GM12892 (cell line): ENCODE measurements around the gene INTS3.

Experiments used
- POLR2A ChIP-seq: IDR thresholded peaks from 2 replicates; pipeline ENCODE4 v1.6.1; 2011; ENCODE audit warnings: low read depth, low read length, control low read depth
- POLR2AphosphoS5 ChIP-seq: IDR thresholded peaks from 2 replicates; pipeline ENCODE4 v1.6.1; 2011; ENCODE audit warnings: low read depth, low read length, control low read depth
- TAF1 ChIP-seq: IDR thresholded peaks from 2 replicates; pipeline ENCODE4 v1.6.1; 2011; ENCODE audit warnings: low read depth, mild to moderate bottlenecking, control low read depth, low read length, borderline replicate concordance

DNA sequence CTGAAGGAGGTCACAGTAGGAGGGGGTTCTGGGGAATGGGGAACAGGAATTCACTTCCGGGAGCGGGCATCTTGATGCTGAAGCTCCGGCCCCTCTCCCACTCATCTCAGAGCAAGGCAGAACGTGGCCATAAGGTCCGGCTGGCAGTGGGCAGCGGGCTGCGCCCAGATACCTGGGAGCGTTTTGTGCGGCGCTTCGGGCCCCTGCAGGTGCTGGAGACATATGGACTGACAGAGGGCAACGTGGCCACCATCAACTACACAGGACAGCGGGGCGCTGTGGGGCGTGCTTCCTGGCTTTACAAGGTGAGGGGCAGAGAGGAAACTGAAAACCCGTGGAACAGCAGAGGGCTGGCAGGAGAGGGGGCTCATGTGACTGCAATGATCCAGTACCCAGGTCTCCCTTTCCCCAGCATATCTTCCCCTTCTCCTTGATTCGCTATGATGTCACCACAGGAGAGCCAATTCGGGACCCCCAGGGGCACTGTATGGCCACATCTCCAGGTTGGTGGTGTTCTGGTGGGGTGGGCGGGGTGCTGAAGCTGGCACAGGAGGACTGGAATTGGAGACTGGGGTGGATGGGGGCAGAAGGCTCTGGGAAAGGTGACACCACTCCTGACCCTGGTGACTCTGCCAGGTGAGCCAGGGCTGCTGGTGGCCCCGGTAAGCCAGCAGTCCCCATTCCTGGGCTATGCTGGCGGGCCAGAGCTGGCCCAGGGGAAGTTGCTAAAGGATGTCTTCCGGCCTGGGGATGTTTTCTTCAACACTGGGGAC, 50.4 kb downstream of the INTS3 start:
- TF ChIP-seq POLR2A (no peak), POLR2AphosphoS5 (no peak), TAF1 (no peak)
